ENCODE data around the gene URB2.
"Not testable (repeated sequence)": the region's sequence is repeated elsewhere in the genome, so short reads cannot be mapped to it uniquely, and the experiment has no call there.

The URB2 gene

DNA sequence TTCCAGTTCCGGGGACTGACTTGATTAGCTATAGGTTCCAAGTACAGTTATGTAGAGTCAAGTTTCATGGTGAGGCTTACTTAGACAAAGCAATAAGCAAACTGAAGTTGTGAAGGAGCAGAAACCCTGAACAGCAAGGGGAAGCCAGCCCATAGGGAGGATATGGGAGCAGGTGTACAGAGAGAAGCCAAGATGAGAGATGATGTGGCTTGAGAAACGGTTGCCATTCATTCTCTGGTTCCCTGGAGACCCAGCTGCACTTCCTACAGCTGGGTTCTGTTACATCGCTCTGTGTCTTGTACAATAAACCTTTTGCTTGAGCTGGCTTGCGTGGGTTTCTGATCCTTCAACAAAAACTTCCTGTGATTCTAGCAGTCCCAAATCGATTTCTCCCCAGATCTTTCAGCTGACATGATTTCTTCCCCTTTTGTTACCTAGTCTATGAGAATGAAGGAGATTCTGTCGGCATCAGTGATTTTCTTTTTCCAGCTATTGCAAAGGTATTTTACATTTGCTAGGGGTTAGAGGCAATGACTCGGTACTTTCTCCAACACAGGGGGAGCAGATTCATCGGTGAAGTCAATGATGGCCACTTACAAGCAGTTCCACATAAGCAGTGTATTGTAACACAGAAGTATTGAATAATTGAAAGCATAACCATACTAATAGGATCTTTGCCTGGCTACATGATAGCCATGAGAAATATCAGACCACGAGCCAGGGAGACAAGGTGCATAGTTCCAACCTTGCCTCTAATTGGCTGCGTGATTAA, 67.3 kb downstream of the URB2 start:
- DNase-seq, result peak; percentile 40

DNA sequence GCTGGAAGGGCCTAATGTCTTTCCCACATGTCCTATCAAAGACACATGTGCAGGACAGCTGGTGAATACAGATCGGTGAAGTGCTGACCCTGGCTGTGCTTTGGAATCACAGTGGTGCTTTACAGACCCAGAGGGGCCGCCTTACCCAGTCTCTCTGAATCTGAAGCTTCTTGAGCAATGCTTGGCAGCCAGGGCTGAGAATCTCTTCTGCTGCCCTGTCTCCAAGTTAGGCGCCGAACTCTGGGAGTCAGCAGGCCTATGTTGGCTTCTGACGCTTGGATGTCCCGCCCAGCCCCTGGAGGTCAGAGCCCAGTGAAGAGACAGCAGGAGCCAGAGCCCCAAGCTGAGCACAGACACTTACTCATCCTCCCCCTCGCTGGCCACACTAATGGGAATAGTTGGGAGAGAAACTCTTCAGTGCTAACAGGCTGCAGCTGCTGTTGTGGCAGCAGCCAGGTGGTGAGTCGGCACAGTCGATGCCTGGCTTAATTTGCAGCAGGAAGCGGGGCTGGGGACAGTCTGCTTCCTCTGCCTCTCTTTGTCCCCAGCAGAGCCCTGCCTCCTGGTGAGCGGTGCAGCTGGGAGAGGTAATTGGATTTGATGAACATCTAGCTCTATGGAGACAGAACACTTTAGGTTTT, 68.1 kb downstream of the URB2 start:
- DNase-seq, result peak; percentile 84

DNA sequence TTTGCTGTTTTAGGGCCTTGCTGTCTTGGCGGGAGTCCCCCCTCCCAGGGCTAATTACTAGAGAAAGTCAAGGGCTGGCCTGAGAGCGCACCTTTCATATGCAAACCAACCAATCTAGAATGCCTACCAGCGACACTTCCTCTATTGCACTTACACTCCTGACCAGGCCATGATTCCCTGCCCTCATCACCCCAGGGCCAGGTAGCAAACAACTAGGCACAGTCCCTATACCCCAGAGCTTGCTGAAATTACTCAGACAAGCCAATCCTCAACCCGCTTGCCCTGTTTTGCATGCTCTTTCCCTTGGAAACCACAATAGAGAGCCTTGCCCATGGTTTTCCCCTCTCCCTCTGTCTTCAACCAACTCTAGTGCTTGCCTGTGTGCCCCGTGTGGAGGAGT, 70.3 kb downstream of the URB2 start:
- no peak for DNase-seq

DNA sequence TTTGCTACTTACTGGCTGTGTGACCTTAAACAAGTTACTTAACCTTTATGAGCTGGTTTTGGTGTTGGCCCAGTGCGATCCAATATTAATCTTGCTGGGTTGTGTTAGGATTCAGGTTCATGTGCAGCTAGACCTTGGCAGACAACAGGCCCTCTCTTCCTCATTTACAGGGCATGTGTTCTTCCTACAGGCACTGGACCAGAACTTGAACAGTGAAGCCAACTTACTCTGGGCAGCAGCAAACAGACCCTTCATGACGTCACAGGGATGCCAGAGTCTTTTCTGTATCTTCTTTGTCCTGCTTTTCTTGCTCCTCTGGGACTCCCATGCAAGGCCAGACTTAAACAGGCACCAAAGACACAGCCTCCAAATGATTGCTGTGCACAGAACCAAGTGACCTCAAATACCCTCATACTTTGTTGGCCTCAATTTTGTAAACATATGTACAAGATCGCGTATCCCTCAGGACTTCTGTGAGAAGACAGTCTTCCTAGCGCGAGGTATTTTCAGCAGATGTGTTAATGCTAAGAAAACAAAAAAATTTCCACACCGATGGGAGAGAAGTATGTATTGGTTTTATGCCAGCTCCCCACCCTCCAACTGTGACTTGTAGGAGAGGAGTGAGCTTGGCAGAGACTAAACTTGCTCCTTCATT, 73.7 kb downstream of the URB2 start:
- DNase-seq, result no peak

DNA sequence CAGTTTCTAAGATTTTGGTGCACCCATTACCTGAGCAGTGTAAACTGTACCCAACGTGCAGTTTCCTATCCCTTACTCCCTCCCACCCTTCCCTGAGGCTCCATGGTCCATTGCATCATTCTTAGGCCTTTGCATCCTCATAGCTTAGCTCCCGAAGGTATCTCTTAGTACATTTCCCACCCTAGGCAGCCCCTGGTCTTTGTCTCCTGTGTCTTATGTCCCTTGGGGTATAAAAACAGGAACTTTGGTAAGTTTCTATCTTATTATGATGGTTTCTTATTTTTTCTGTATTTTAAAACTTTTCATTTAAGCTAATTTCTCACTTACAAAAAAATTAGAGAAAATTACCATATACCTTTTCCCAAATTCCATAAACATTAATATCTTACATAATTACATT, 78.1 kb downstream of the URB2 start:
- no peak for DNase-seq

DNA sequence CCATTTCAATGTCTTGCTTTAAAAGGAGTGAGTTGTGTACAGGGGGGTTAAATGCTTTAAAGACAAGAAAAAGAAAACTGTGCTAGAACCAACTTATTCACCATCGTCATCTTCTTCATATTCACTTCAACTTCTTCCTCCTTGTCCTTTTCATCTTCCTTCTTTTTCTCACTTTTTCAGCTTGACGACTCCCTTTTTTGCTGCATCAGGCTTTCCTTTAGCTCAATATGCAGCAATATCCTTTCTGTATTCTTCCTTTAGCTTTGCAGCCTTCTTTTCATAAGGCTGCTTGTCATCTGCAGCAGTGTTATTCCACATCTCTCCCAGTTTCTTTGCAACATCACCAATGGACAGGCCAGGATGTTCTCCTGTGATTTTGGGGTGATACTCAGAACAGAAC, 79.1 kb downstream of the URB2 start:
- not testable (repeated sequence) for DNase-seq

DNA sequence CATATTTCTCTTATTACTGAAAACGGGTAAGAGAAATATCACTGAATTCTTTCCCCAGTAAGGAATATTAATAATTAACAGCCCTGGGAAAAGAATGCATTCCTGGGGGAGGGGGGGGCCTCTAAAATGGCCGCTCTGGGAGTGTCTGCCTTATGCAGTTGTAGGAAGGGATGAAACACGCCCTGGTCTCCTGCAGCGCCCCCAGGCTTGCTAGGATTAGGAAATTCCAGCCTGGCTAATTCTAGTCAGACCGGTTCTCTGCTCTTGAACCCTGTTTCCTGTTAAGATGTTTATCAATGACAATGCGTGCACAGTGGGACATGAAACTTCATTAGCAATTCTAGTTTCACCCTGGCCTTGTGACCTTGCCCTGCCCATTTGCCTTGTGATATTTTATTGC, 81.1 kb downstream of the URB2 start:
- DNase-seq, result not testable (repeated sequence)

DNA sequence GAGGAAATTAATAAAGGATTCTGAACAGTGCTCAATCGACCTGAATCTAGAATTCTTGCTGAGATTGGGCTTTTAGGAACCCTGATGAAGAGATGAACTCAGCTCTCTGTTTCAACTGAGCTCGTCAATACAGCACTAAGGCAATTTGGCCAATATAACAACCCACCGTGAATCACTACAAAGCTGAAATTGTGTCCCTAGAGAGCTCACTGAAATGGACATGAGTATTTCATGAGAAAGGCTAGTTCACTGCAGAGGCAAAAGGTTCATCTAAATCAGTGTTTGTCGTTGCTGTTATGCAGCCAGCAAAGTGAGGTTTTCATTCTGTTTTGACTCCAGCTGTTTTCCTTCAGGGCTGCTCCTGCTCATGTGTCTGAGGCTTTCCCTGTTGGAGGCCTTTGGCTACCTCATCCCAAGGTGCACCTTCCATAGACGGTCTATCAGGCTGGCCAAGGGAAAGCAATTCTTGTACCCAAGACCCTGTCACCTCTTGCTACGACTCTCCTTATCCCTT, 83.5 kb downstream of the URB2 start:
- DNase-seq, result no peak

Measured in retina (tissue), 1 donor.